Measurements from ENCODE around the gene P2RX6.

Gene P2RX6

DNA sequence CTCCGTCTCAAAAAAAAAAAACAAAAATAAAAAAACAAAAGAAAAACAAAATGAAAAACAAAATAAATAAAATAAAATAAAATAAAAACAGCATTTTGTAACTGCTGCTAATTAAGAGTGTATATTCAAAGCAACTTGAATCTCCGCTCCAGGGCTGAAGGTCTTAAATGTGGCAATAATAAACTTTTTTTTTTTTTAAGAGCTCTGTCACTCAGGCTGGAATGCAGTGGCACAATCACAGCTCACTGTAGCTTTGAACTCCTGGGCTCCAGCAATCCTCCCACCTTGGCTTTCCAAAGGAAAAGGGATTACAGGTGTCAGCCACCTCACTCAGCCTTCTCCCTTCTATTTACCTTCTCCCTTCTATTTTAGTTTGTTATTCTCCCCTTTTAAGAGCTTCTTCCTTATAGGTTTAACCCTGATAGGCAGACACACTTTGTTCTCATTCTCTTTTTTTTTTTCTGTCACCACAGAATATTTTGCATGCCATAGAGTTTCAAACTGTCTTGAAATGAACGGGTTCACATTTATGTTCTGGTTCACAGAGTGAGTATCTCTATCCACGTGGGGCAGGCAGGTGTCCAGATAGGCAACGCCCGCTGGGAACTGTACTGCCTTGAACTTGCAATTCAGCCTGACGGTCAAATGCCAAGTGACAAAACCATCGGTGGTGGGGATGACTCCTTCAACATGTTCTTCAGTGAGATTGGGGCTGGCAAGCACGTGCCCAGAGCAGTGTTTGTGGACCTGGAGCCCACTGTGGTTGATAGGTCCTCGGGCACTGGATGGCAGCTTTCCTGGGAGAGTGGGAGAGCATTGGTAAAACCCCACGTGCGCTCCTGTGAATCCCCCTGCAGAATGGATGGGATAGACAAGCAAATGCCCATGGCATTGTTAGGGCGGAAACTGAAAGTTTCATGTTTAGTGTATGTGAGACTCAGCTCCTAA lies 50.2 kb downstream of the P2RX6 start:
- H3K4me3 ChIP-seq (IDR thresholded peaks at IDR 0.05; ENCODE audit: insufficient read depth, low read depth, low read length) = no peak overlapping the region
- H3K4me2 ChIP-seq = no peak overlapping the region

DNA sequence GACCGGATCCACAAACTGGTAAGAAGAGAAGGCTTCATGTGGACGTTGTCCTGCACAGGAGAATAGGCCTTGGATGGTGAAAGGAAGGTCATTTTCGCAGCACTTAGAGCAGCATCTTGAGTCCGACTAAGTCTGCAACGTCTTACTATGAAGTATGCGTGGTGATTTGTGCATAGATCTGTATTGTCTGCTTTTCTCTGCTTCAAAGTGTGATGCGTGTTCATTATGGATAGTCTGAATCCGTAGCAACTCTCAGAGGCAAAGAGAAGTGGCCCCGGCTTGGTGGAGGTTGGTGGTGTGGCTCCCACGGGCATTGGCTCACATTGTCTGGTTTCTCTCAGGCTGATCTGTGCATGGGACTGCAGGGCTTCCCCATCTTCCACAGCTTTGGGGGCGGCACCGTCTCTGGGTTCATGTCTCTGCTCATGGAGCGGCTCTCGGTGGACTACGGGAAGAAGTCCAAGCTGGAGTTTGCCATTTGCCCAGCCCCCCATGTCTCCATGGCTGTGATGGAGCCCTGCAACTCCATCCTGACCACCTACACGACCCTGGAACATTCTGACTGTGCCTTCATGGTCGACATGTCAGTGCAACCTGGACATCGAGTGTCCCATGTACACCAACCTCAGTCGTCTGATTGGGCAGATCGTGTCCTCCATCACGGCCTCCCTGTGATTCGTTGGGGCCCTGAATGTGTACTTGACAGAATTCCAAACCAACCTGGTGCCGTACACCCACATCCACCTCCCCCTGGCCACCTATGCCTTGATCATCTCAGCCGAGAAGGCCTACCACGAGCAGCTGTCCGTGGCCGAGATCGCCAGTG lies 52.3 kb downstream of the P2RX6 start:
- no peaks in the 10 kb centered on the region for H3K79me2 ChIP-seq (ENCODE audit: insufficient read depth, low read depth)
- no peak overlapping the region for H3K27ac ChIP-seq
- no peaks in the 10 kb centered on the region for H3K36me3 ChIP-seq (ENCODE audit: insufficient read depth)
- no peak overlapping the region for H3K4me3 ChIP-seq (IDR thresholded peaks at IDR 0.05; ENCODE audit: insufficient read depth, low read depth, low read length)
- H2AFZ ChIP-seq (ENCODE audit: low read depth) = no peak overlapping the region
- H4K20me1 ChIP-seq (ENCODE audit: insufficient read depth) = no peaks in the 10 kb centered on the region
- no peak for TF ChIP-seq CTCF (conservative IDR thresholded peaks at IDR 0.05; ENCODE audit: low read depth, low read length)
- no peak overlapping the region for H3K9ac ChIP-seq
- H3K27me3 ChIP-seq (ENCODE audit: insufficient read depth, low read depth) = no peaks in the 10 kb centered on the region
- no peaks in the 10 kb centered on the region for H3K4me1 ChIP-seq (ENCODE audit: low read depth, poor library complexity, severe bottlenecking)
- no peak overlapping the region for H3K4me2 ChIP-seq

More for the DNA sequence above, 50.2 kb downstream of the P2RX6 start:
- Histone ChIP-seq H3K27me3 (ENCODE audit: insufficient read depth, low read depth) (no peaks in the 10 kb centered on the region), H3K79me2 (ENCODE audit: insufficient read depth, low read depth) (no peaks in the 10 kb centered on the region), H4K20me1 (ENCODE audit: insufficient read depth) (no peaks in the 10 kb centered on the region), H3K4me1 (ENCODE audit: low read depth, poor library complexity, severe bottlenecking) (no peaks in the 10 kb centered on the region), H3K27ac (no peak overlapping the region), H2AFZ (ENCODE audit: low read depth) (no peak overlapping the region), H3K36me3 (ENCODE audit: insufficient read depth) (no peaks in the 10 kb centered on the region), H3K9ac (no peak overlapping the region)
- no peak for TF ChIP-seq CTCF (conservative IDR thresholded peaks at IDR 0.05; ENCODE audit: low read depth, low read length)

GRCh38 chr22:21067901-21068680 lies 53.1 kb downstream of the P2RX6 start:
- Histone ChIP-seq H3K79me2 (ENCODE audit: insufficient read depth, low read depth) (no peaks in the 10 kb centered on the region), H3K9ac (no peak overlapping the region), H2AFZ (ENCODE audit: low read depth) (no peak overlapping the region), H3K4me1 (ENCODE audit: low read depth, poor library complexity, severe bottlenecking) (no peaks in the 10 kb centered on the region), H3K36me3 (ENCODE audit: insufficient read depth) (no peaks in the 10 kb centered on the region), H3K4me3 (IDR thresholded peaks at IDR 0.05; ENCODE audit: insufficient read depth, low read depth, low read length) (no peak overlapping the region), H4K20me1 (ENCODE audit: insufficient read depth) (no peaks in the 10 kb centered on the region), H3K27me3 (ENCODE audit: insufficient read depth, low read depth) (no peaks in the 10 kb centered on the region), H3K4me2 (no peak overlapping the region), H3K27ac (no peak overlapping the region)
- no peak for TF ChIP-seq CTCF (conservative IDR thresholded peaks at IDR 0.05; ENCODE audit: low read depth, low read length)

DNA sequence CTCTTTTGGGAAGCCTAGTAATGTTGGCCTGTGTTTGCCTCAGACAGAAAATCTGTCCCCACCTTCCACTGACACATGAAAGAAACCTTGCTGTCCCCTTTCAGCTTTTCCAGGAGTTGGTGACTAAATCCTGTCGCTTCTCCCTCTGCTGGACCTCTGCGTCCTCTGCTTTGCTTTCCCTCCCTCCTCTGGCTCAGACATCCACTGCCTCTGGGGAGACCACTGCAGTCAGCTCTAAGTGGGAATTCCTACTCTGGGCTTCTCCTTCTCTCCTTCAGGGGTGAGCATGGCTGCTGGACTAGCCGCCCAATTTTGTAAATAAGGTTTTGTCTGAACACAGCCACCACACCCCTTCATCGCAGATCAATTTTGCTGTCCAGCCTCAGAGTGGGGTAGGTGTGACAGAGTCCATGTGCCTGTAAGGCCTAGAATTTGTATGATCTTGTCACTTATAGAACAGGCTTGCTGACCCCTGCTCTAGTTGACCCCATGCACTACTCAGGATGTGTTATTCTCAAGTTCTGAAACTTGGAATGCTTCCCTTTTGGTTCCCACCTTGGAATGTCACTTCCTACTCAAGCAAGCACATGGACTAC lies 53.8 kb downstream of the P2RX6 start:
- H3K36me3 ChIP-seq (ENCODE audit: insufficient read depth) = no peaks in the 10 kb centered on the region
- no peaks in the 10 kb centered on the region for H4K20me1 ChIP-seq (ENCODE audit: insufficient read depth)

More for the DNA sequence above, 53.8 kb downstream of the P2RX6 start:
- Histone ChIP-seq H3K79me2 (ENCODE audit: insufficient read depth, low read depth) (no peaks in the 10 kb centered on the region), H3K9ac (no peak overlapping the region), H3K27ac (no peak overlapping the region), H3K4me3 (IDR thresholded peaks at IDR 0.05; ENCODE audit: insufficient read depth, low read depth, low read length) (no peak overlapping the region), H3K4me1 (ENCODE audit: low read depth, poor library complexity, severe bottlenecking) (no peaks in the 10 kb centered on the region), H3K27me3 (ENCODE audit: insufficient read depth, low read depth) (no peaks in the 10 kb centered on the region), H2AFZ (ENCODE audit: low read depth) (no peak overlapping the region), H3K4me2 (no peak overlapping the region)
- no peak for TF ChIP-seq CTCF (conservative IDR thresholded peaks at IDR 0.05; ENCODE audit: low read depth, low read length)
